Epidermal melanocyte (primary cell): ENCODE data around the gene TBCCD1.
A peak's percentile ranks its signal among the peaks of the same experiment; 100 is the strongest.
"Not testable (repeated sequence)": the region's sequence is repeated elsewhere in the genome, so short reads cannot be mapped to it uniquely, and the experiment has no call there.

ENCODE experiments used
- DNase-seq: peaks from one replicate; pipeline ENCODE4 v3.0.0; 2011; ENCODE audit warnings: low spot score; ENCODE audit not compliant: insufficient read length

The TBCCD1 gene

GRCh38 chr3:186552408-186553031, 14.6 kb downstream of the TBCCD1 start:
- DNase-seq: no peak

- DNase-seq: no peak
Measured at GRCh38 chr3:186551387-186551786, 15.8 kb downstream of the TBCCD1 start.

GRCh38 chr3:186549497-186549896, 17.6 kb downstream of the TBCCD1 start:
- no peak for DNase-seq

- no peak for DNase-seq
Measured at GRCh38 chr3:186544281-186544680, 22.9 kb downstream of the TBCCD1 start, which contains the start of gene CRYGS. Gene CRYGS (minus strand): TSS chr3:186544380. CDS start chr3:186544326, 54 bp downstream.

- no peak for DNase-seq
Measured at GRCh38 chr3:186540835-186541226, 26.3 kb downstream of the TBCCD1 start.

- peak; percentile 44 for DNase-seq
Measured at GRCh38 chr3:186540221-186540834, 26.8 kb downstream of the TBCCD1 start.

GRCh38 chr3:186538779-186539178, 28.4 kb downstream of the TBCCD1 start:
- no peak for DNase-seq

GRCh38 chr3:186536883-186537844, 30.0 kb downstream of the TBCCD1 start:
- no peak for DNase-seq

GRCh38 chr3:186534113-186534669, 32.9 kb downstream of the TBCCD1 start:
- no peak for DNase-seq

- no peak for DNase-seq
Measured at GRCh38 chr3:186532598-186533072, 34.5 kb downstream of the TBCCD1 start.

GRCh38 chr3:186531694-186532093, 35.4 kb downstream of the TBCCD1 start:
- DNase-seq: not testable (repeated sequence)

- DNase-seq: no peak
Measured at GRCh38 chr3:186530415-186530814, 36.7 kb downstream of the TBCCD1 start.

- DNase-seq: no peak
Measured at GRCh38 chr3:186529201-186529999, 37.7 kb downstream of the TBCCD1 start.

GRCh38 chr3:186526256-186526606, 40.9 kb downstream of the TBCCD1 start:
- DNase-seq: no peak

- no peak for DNase-seq
Measured at GRCh38 chr3:186525369-186526255, 41.5 kb downstream of the TBCCD1 start.

GRCh38 chr3:186524616-186525015, 42.5 kb downstream of the TBCCD1 start:
- no peak for DNase-seq

GRCh38 chr3:186523434-186523833, 43.7 kb downstream of the TBCCD1 start:
- no peak for DNase-seq

- no peak for DNase-seq
Measured at GRCh38 chr3:186523022-186523421, 44.1 kb downstream of the TBCCD1 start.

- DNase-seq: no peak
Measured at GRCh38 chr3:186520957-186521842, 45.9 kb downstream of the TBCCD1 start.
